Ishikawa (cell line): ENCODE data around the gene EFHC1.

Experiments used
- CEBPB ChIP-seq: IDR thresholded peaks from 2 replicates; pipeline ENCODE4 v1.6.1; 2012
- CREB1 ChIP-seq: IDR thresholded peaks from 2 replicates; pipeline ENCODE4 v1.6.1; 2012; ENCODE audit warnings: low read depth
- EGR1 ChIP-seq: IDR thresholded peaks from 2 replicates; pipeline ENCODE4 v1.6.1; 2012
- EP300 ChIP-seq: IDR thresholded peaks from 2 replicates; pipeline ENCODE4 v1.6.1; 2012; ENCODE audit warnings: borderline replicate concordance
- FOXM1 ChIP-seq: IDR thresholded peaks from 2 replicates; pipeline ENCODE4 v1.6.1; 2012; ENCODE audit warnings: low read depth, borderline replicate concordance
- NFIC ChIP-seq: IDR thresholded peaks from 2 replicates; pipeline ENCODE4 v1.6.1; 2012
- RAD21 ChIP-seq: IDR thresholded peaks from 2 replicates; pipeline ENCODE4 v1.6.1; 2012; ENCODE audit warnings: low read depth
- REST ChIP-seq: IDR thresholded peaks from 2 replicates; pipeline ENCODE4 v1.6.1; 2012; ENCODE audit warnings: low read depth, mild to moderate bottlenecking
- TAF1 ChIP-seq: IDR thresholded peaks from 2 replicates; pipeline ENCODE4 v1.6.1; 2012; ENCODE audit warnings: low read depth, mild to moderate bottlenecking
- TCF12 ChIP-seq: IDR thresholded peaks from 2 replicates; pipeline ENCODE4 v1.6.1; 2012; ENCODE audit warnings: low read depth
- TEAD4 ChIP-seq: IDR thresholded peaks from 2 replicates; pipeline ENCODE4 v1.6.1; 2012
- USF1 ChIP-seq: IDR thresholded peaks from 2 replicates; pipeline ENCODE4 v1.6.1; 2012
- YY1 ChIP-seq: IDR thresholded peaks from 2 replicates; pipeline ENCODE4 v1.6.1; 2012; ENCODE audit warnings: low read depth
- ZBTB7A ChIP-seq: IDR thresholded peaks from 2 replicates; pipeline ENCODE4 v1.6.1; 2012; ENCODE audit warnings: low read depth
- TF ChIP-seq, protein P1 (sequence below): IDR thresholded peaks from 2 replicates; pipeline ENCODE4 v1.6.1; 2012

The EFHC1 gene

GRCh38 chr6:52541135-52541534 is 121.0 kb downstream of the EFHC1 start:
- TF ChIP-seq REST (no peak), TEAD4 (no peak), EGR1 (no peak), YY1 (no peak), ZBTB7A (no peak), TCF12 (no peak), USF1 (no peak), CEBPB (no peak)
- TF ChIP-seq, protein P1, sequence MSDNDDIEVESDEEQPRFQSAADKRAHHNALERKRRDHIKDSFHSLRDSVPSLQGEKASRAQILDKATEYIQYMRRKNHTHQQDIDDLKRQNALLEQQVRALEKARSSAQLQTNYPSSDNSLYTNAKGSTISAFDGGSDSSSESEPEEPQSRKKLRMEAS, result no peak

- TF ChIP-seq USF1 (no peak), NFIC (no peak), FOXM1 (no peak), CREB1 (no peak), CEBPB (no peak), REST (no peak), RAD21 (no peak), TAF1 (no peak), YY1 (no peak), EP300 (no peak), ZBTB7A (no peak), TCF12 (no peak)
- TF ChIP-seq, protein P1, result no peak
Measured at GRCh38 chr6:52543262-52543661, 123.1 kb downstream of the EFHC1 start.

DNA sequence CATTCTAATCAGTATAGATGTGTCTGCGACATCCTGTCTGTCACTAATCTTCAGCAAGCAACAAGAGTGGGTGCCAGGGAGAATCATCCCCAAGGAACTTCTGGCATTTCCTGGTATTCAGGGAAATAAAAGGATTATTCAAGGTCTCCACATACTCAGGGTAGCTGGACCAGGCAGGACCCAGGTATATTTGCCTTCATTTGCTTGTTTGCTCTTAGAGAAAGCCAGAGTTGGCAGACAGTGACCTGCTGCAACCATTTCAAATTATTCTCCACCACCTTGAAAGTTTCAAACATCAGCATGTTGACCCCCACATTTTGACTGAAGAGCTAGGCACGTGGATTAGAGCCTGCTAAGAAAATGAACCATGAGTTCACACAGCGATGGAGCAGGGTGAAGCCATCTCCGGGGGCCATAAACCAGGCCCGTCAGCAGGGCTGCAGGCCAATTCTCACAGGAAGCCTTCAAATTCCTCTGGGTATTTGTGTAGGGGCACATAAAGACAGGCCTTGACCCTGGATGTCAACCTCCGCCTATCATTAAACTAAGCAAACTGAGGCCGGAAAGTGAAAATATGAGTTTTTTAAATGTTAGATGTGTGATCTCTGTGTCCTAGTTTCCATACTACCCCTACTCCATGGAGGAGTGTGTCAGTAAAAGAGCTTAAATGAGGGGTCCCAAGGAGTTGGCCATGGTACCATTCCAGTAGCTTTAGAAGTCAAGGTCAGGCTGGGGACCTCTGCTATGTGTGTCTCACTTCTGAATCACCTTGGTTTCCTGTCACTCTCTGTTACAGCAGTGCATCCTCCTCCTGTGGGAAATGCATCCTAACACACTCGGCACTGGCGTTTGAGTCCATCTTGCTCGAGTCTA is 123.8 kb downstream of the EFHC1 start:
- TF ChIP-seq YY1 (no peak), TEAD4 (peak; percentile 63; the same call in 1 of the 2 replicates), EGR1 (no peak), RAD21 (no peak)

GRCh38 chr6:52544602-52545405 is 124.7 kb downstream of the EFHC1 start:
- TF ChIP-seq USF1 (no peak), EP300 (no peak), EGR1 (no peak), RAD21 (no peak)
- TF ChIP-seq, protein P1, result no peak

DNA sequence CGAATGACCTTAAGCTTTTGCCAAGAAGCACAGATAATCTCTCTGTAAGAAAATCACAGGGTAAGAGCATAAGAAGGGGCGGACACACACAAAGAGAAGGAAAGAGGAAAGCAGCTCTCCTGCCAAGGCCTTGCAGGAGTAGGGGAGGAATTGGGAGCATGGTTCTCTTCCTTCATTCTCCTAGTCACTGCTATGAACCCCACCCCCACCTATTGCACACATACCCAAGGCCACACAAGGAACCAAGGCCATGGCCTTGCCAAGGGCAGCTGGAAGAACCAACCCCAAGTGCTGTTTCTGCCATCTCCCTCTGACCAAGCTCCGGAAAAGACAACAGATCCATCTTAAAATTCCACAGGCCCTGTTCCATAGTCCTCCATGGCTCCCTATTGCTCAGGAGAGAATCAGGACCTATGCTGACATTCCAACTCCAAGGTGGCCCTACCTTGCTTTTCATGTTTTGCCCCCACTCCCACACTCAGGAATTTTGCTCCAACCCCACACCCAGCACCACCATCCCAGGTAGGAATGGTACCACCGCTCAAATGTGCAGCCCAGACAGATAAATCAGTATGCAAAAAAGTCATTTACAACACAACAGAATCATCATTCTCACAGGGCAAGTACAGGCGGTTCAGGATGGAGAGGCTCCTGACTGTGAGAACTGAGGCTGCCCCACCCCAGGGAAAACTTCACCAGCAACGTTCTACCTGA is 125.4 kb downstream of the EFHC1 start:
- TF ChIP-seq CREB1, result no peak
- no peak for TF ChIP-seq ZBTB7A
- TF ChIP-seq REST, result no peak
- no peak for TF ChIP-seq YY1
- no peak for TF ChIP-seq CEBPB
- TF ChIP-seq, protein P1, result no peak
- no peak for TF ChIP-seq FOXM1
- no peak for TF ChIP-seq TAF1
- no peak for TF ChIP-seq RAD21
